Dendritic cell treated with granulocyte-macrophage colony-stimulating factor and Interleukin-4, amounts not matched to agents 40 ng/mL and 50 ng/mL, for 4 days (primary cell): ENCODE measurements around the gene MAP4K1.
"Not testable (repeated sequence)": the region's sequence is repeated elsewhere in the genome, so short reads cannot be mapped to it uniquely, and the experiment has no call there.

ENCODE experiments used
- H3K27ac Mint-ChIP-seq: one replicate; pipeline ENCODE4 v1.8.0; 2022; ENCODE audit warnings: mild to moderate bottlenecking, mixed read lengths
- H3K27me3 Mint-ChIP-seq: one replicate; pipeline ENCODE4 v1.8.0; 2022; ENCODE audit warnings: mild to moderate bottlenecking, mixed read lengths
- H3K36me3 Mint-ChIP-seq: one replicate; pipeline ENCODE4 v1.8.0; 2022; ENCODE audit warnings: low read depth, mixed read lengths
- H3K4me1 Mint-ChIP-seq: one replicate; pipeline ENCODE4 v1.8.0; 2022; ENCODE audit warnings: low read depth, mixed read lengths
- H3K4me3 Mint-ChIP-seq: one replicate; pipeline ENCODE4 v1.8.0; 2022; ENCODE audit warnings: mild to moderate bottlenecking, moderate library complexity, mixed read lengths
- H3K9me3 Mint-ChIP-seq: one replicate; pipeline ENCODE4 v1.8.0; 2022; ENCODE audit warnings: mixed read lengths
- intact Hi-C: fragments of 100-400 bp; cut with micrococcal nuclease; formaldehyde crosslinking; loops from one replicate; pipeline ENCODE4 v1.15.0; 2022

MAP4K1 gene

GRCh38 chr19:38561053-38561606, 56.6 kb downstream of the MAP4K1 start:
- Mint-ChIP-seq H3K27ac (no peak overlapping the region), H3K9me3 (no peaks in the 10 kb centered on the region), H3K4me3 (no peak overlapping the region), H3K36me3 (peaks cover 18% of the 10 kb centered on the region), H3K27me3 (peaks cover 34% of the 10 kb centered on the region), H3K4me1 (peaks cover 44% of the 10 kb centered on the region)
- intact Hi-C loops = loop anchor here (10.0 kb wide), 1 partner anchor 54 kb away; the partner anchor contains the start of genes EIF3K and MAP4K1

- H3K27ac Mint-ChIP-seq = no peak overlapping the region
- H3K9me3 Mint-ChIP-seq = no peaks in the 10 kb centered on the region
- peaks cover 44% of the 10 kb centered on the region for H3K4me1 Mint-ChIP-seq
- no peak overlapping the region for H3K4me3 Mint-ChIP-seq
- H3K36me3 Mint-ChIP-seq = peaks cover 18% of the 10 kb centered on the region
- intact Hi-C loops = loop anchor here (10.0 kb wide), 1 partner anchor 55 kb away; the partner anchor contains the start of genes EIF3K and MAP4K1
- peaks cover 25% of the 10 kb centered on the region for H3K27me3 Mint-ChIP-seq
Observed at GRCh38 chr19:38559428-38560401, 58.0 kb downstream of the MAP4K1 start.

- H3K4me1 Mint-ChIP-seq = peaks cover 44% of the 10 kb centered on the region
- intact Hi-C loops, H3K9me3 Mint-ChIP-seq, H3K4me3 Mint-ChIP-seq, H3K27ac Mint-ChIP-seq: not testable (repeated sequence)
- H3K36me3 Mint-ChIP-seq = peaks cover 18% of the 10 kb centered on the region
- peaks cover 21% of the 10 kb centered on the region for H3K27me3 Mint-ChIP-seq
Observed at GRCh38 chr19:38558933-38559332, 58.8 kb downstream of the MAP4K1 start.

GRCh38 chr19:38557205-38557799, 60.5 kb downstream of the MAP4K1 start:
- H3K27ac Mint-ChIP-seq = peak overlapping the region; percentile 76

GRCh38 chr19:38556521-38557174, 61.1 kb downstream of the MAP4K1 start:
- Mint-ChIP-seq H3K36me3 (peaks cover 7% of the 10 kb centered on the region), H3K9me3 (no peaks in the 10 kb centered on the region), H3K4me1 (peaks cover 30% of the 10 kb centered on the region), H3K27me3 (peaks cover 12% of the 10 kb centered on the region), H3K27ac (peak overlapping the region; percentile 76), H3K4me3 (no peak overlapping the region)
- intact Hi-C loops = no loop called here

More at GRCh38 chr19:38557205-38557799, 60.5 kb downstream of the MAP4K1 start:
- Mint-ChIP-seq H3K4me3 (peak overlapping the region; percentile 28), H3K36me3 (peaks cover 13% of the 10 kb centered on the region), H3K9me3 (no peaks in the 10 kb centered on the region), H3K27me3 (peaks cover 14% of the 10 kb centered on the region), H3K4me1 (peaks cover 34% of the 10 kb centered on the region)
- intact Hi-C loops = no loop called here

GRCh38 chr19:38555200-38555599, 62.6 kb downstream of the MAP4K1 start:
- Mint-ChIP-seq H3K36me3 (no peaks in the 10 kb centered on the region), H3K4me3 (no peak overlapping the region), H3K27me3 (peaks cover 11% of the 10 kb centered on the region), H3K9me3 (no peaks in the 10 kb centered on the region), H3K27ac (no peak overlapping the region), H3K4me1 (peaks cover 33% of the 10 kb centered on the region)
- intact Hi-C loops = no loop called here

GRCh38 chr19:38554676-38555141, 63.0 kb downstream of the MAP4K1 start:
- no peak overlapping the region for H3K27ac Mint-ChIP-seq
- no peak overlapping the region for H3K4me3 Mint-ChIP-seq
- no peaks in the 10 kb centered on the region for H3K9me3 Mint-ChIP-seq
- no peaks in the 10 kb centered on the region for H3K36me3 Mint-ChIP-seq
- H3K4me1 Mint-ChIP-seq = peaks cover 28% of the 10 kb centered on the region
- intact Hi-C loops = no loop called here
- peaks cover 15% of the 10 kb centered on the region for H3K27me3 Mint-ChIP-seq

- H3K4me1 Mint-ChIP-seq = peaks cover 27% of the 10 kb centered on the region
- H3K36me3 Mint-ChIP-seq, H3K4me3 Mint-ChIP-seq, intact Hi-C loops, H3K9me3 Mint-ChIP-seq: not testable (repeated sequence)
- H3K27ac Mint-ChIP-seq = peak overlapping the region; percentile 39
- peaks cover 17% of the 10 kb centered on the region for H3K27me3 Mint-ChIP-seq
Observed at GRCh38 chr19:38553239-38553638, 64.5 kb downstream of the MAP4K1 start.

- Mint-ChIP-seq H3K27me3 (peaks cover 20% of the 10 kb centered on the region), H3K4me3 (no peak overlapping the region), H3K4me1 (peaks cover 25% of the 10 kb centered on the region), H3K9me3 (no peaks in the 10 kb centered on the region), H3K27ac (no peak overlapping the region), H3K36me3 (no peaks in the 10 kb centered on the region)
- intact Hi-C loops = no loop called here
Observed at GRCh38 chr19:38551450-38551813, 66.3 kb downstream of the MAP4K1 start.

GRCh38 chr19:38550376-38550775, 67.4 kb downstream of the MAP4K1 start:
- Mint-ChIP-seq H3K4me1 (peaks cover 23% of the 10 kb centered on the region), H3K4me3 (no peak overlapping the region), H3K27ac (no peak overlapping the region), H3K36me3 (no peaks in the 10 kb centered on the region), H3K9me3 (no peaks in the 10 kb centered on the region), H3K27me3 (peaks cover 20% of the 10 kb centered on the region)
- intact Hi-C loops = no loop called here

- H3K27ac Mint-ChIP-seq = no peak overlapping the region
- H3K36me3 Mint-ChIP-seq = no peaks in the 10 kb centered on the region
- H3K9me3 Mint-ChIP-seq = no peaks in the 10 kb centered on the region
- H3K27me3 Mint-ChIP-seq = peaks cover 20% of the 10 kb centered on the region
- intact Hi-C loops = loop anchor here (10.0 kb wide), 1 partner anchor 385 kb away; the partner anchor contains the start of genes MRPS12 and SARS2
- no peak overlapping the region for H3K4me3 Mint-ChIP-seq
- H3K4me1 Mint-ChIP-seq = peaks cover 23% of the 10 kb centered on the region
Observed at GRCh38 chr19:38549942-38550341, 67.8 kb downstream of the MAP4K1 start.

GRCh38 chr19:38549061-38549460, 68.7 kb downstream of the MAP4K1 start:
- Mint-ChIP-seq H3K27ac (no peak overlapping the region), H3K4me1 (peaks cover 31% of the 10 kb centered on the region), H3K36me3 (no peaks in the 10 kb centered on the region), H3K4me3 (no peak overlapping the region), H3K27me3 (peaks cover 20% of the 10 kb centered on the region), H3K9me3 (no peaks in the 10 kb centered on the region)
- intact Hi-C loops = loop anchor here (10.0 kb wide), 1 partner anchor 386 kb away; the partner anchor contains the start of genes MRPS12 and SARS2

GRCh38 chr19:38547421-38547820, 70.3 kb downstream of the MAP4K1 start:
- H3K4me1 Mint-ChIP-seq = peaks cover 37% of the 10 kb centered on the region
- no peak overlapping the region for H3K4me3 Mint-ChIP-seq
- H3K27me3 Mint-ChIP-seq = peaks cover 23% of the 10 kb centered on the region
- peak overlapping the region; percentile 58 for H3K27ac Mint-ChIP-seq
- no peaks in the 10 kb centered on the region for H3K36me3 Mint-ChIP-seq
- H3K9me3 Mint-ChIP-seq = no peaks in the 10 kb centered on the region
- intact Hi-C loops = loop anchor here (10.0 kb wide), 1 partner anchor 387 kb away; the partner anchor contains the start of genes MRPS12 and SARS2
